Suprapubic skin (tissue), 3 donors: Measurements from ENCODE around the gene PJVK.

Source experiments
- POLR2A ChIP-seq, 2 donors: fragments of 450-650 bp; IDR thresholded peaks; one replicate each; pipeline ENCODE4 v1.6.1; 2017; ENCODE audit warnings: antibody characterized with exemption in 2 of 2, mild to moderate bottlenecking in 2 of 2, moderate library complexity in 2 of 2
- TF ChIP-seq, protein P1 (sequence below), 2 donors: fragments of 200-600 bp in 1 of 2; fragments of 450-650 bp in 1 of 2; sonication (generic) in 1 of 2; IDR thresholded peaks; one replicate each; pipeline ENCODE4 v1.5.1; 2016 to 2019; ENCODE audit warnings: antibody characterized with exemption in 2 of 2, mild to moderate bottlenecking in 1 of 2, moderate library complexity in 1 of 2

DNA sequence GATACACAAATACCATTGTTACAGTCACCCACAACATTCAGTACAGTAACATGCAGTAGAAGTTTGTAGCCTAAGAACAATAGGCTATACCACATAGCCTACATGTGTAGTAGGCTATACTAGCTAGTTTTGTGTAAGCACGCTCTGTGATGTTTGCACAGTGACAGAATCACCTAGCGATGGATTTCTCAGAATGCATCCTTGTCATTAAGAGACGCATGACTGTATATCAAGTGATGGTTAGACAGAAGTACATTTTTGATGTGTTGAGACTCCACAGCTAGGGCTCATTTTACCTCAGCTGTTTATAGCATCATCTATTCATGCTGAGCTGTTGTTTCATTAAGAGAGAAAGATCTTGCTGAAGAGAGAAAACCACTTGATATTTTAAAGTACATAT is 48.5 kb downstream of the PJVK start:
- TF ChIP-seq POLR2A (IDR thresholded peaks at IDR 0.05) = no peak
- TF ChIP-seq, protein P1, sequence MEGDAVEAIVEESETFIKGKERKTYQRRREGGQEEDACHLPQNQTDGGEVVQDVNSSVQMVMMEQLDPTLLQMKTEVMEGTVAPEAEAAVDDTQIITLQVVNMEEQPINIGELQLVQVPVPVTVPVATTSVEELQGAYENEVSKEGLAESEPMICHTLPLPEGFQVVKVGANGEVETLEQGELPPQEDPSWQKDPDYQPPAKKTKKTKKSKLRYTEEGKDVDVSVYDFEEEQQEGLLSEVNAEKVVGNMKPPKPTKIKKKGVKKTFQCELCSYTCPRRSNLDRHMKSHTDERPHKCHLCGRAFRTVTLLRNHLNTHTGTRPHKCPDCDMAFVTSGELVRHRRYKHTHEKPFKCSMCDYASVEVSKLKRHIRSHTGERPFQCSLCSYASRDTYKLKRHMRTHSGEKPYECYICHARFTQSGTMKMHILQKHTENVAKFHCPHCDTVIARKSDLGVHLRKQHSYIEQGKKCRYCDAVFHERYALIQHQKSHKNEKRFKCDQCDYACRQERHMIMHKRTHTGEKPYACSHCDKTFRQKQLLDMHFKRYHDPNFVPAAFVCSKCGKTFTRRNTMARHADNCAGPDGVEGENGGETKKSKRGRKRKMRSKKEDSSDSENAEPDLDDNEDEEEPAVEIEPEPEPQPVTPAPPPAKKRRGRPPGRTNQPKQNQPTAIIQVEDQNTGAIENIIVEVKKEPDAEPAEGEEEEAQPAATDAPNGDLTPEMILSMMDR (IDR thresholded peaks at IDR 0.05) = no peak
